GM18868 (cell line): ENCODE results near the gene MTRF1.
"Not testable (repeated sequence)": the region's sequence is repeated elsewhere in the genome, so short reads cannot be mapped to it uniquely, and the experiment has no call there.

ENCODE experiments used
- ATAC-seq: cut with Tn5 transposase; IDR thresholded peaks from one replicate; pipeline ENCODE4 v1.9.1; 2021; ENCODE audit warnings: mild to moderate bottlenecking, moderate library complexity; ENCODE audit not compliant: unreplicated experiment

The MTRF1 gene

GRCh38 chr13:41284512-41285288, 21.3 kb upstream of the MTRF1 start:
- ATAC-seq = no peak

DNA sequence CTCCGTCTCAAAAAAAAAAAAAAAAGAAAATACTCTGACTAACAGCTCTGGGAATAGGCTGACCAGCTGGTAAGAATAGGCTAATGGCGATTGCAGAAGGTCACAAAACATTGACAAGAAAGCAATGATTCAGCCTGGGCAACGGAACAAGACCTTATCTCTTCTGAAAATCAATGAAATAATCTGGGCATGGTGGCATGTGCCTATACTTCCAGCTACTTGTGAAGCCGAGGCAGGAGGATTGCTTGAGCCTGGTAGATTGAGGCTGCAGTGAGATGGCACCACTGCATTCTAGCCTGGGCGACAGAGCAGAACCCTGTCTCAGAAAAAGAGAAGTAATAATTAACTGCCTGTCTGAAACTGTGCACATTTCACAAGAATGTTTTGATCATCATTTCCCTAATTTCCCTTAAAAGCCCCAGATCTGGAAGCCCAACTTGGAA, 18.8 kb upstream of the MTRF1 start:
- no peak for ATAC-seq

DNA sequence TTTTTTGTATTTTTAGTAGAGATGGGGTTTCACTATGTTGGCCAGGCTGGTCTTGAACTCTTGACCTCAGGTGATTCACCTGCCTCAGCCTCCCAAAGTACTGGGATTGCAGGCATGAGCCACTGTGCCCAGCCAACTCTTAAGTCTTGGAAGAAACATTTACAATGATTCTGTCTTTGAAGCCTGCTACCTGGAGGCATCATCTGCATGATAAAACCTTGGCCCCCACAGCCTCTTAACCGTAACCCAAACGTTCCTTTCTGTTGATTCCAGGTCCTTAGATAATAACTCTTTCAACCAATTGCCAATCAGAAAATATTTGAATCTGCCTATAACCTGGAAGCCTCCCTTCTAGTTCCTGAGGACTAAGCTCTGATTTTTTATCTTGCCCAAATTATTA, 15.8 kb upstream of the MTRF1 start:
- not testable (repeated sequence) for ATAC-seq

DNA sequence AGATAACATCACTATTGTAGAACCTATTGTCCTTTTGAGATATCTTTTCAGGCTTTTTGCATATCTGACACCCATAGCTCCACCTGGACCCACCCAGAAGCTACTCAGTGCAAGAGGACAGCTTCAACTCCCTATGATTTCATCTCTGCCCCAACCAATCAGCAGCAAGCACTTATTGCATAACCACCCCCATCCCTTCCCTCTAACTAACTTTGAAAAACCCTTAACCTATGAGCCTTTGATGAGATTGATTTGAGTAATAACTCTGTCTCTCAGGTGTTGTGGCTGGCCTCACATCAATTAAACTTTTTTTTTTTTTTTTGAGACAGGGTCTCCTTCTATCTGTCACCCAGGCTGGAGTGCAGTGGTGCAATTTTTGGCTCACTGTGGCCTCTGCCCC, 13.4 kb upstream of the MTRF1 start:
- ATAC-seq = no peak

DNA sequence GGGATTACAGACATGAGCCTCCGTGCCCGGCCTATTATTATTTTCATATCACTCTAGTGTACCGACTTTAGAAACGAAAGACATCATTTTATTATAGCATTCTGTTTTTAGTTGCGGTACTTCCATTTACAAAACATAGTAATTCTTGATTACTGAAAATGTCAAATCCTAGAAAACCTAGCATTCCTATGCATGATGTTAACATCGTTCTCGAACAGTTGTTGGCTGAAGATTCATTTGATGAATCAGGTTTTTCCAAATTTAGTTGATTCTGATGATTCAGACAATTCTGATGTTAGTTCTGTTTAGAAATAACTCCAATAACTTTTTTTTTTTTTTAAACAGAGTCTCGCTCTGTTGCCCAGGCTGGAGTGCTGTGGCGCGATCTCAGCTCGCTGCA, 11.5 kb upstream of the MTRF1 start:
- no peak for ATAC-seq

DNA sequence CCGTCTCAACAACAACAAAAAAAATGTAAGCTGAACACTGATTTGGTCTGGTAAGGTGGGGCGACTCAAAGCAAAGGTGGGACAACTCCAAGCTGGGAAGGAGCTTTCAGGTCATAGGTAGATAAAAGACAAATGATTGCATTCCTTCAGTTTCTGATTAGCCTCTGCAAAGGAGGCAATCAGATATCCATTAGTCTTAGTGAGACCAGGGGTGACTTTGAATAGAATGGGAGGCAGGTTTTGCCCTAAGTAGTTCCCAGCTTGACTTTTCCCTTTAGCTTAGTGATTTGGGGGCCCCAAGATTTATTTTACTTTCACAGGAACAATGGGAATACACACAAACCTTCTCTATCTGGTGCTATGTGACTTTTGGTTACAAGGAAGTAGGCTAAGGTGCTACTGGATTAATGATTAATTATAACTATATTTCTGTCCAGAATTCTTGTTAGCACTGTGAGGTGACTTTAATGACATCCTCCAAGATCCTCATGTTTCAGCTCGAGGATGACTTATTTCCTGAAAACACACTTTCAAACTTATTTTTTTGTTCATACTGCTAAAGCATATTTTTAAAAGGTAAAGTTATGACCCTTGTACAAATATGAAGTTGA, 10.6 kb upstream of the MTRF1 start:
- no peak for ATAC-seq

DNA sequence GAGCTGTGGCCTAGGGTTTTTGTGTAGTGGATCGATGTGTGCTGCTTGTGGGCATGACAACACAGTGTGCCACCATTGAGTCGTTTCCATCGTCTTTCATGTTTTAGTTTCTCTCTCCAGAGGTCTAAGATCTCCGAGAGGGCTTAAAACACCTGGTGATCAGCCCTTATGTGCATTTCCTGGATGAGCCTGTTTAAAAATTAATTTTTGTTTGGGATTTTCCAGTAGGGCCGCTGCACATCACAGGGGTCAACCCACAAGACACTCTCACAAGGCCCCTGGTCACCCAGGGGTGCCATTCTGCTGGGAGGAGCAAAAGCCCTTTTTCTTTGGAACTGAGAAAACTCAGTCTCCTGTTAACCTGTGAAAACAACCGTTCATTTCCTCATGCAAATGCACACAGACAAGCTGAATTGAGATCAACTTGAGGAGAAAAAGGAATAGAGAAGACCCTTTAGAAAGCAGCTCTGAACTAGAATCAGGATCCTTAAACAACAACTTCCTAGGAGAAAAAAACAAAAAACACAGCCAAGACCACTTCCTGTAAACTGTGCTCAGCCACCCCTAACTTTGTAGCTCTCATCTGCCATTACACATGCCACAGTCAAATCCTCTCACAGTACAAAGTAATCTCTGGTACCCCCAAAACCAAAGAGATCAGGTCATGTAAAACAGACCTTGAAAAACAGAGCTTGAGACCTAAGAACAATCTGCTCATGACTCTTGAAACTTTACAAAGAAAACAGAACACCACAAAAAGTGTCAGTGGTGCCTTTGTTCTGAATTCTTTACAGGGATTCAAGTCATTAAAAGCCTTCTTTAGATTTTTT, 8.3 kb upstream of the MTRF1 start:
- ATAC-seq = no peak

- ATAC-seq = no peak
Measured at GRCh38 chr13:41268764-41269163, 5.4 kb upstream of the MTRF1 start.

GRCh38 chr13:41267106-41267505, 3.7 kb upstream of the MTRF1 start:
- ATAC-seq = no peak

DNA sequence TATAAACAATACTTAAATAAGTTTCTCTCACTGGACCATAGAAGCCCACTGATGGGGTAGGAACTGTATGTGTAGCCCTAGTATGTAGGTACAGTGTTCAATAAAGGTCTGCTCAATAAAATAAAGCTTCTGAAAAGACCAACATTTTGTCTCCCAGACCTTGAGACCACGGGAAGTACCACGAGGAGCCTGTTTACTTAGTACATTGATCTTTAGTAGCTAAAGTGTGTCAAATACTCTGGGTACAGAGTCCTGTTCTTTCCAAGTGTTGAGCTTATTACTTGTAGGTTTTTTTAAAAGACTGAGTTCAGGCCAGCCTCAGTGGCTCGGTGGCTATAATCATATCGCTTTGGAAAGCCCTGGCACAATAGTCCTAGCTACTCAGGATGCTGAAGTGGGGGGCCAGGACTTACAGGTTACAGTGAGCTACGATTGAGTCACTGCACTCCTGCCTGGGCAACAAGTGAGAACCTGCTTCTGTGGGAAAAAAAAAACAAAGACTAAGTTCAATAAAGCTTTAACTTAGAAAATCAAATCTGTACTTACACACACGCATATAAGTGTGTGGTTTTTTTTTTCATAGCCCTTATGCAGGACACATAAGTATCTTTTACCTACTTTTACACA, 3.4 kb downstream of the MTRF1 start:
- ATAC-seq = no peak

- no peak for ATAC-seq
Measured at GRCh38 chr13:41257535-41257934, 5.8 kb downstream of the MTRF1 start.

GRCh38 chr13:41254902-41255301, 8.5 kb downstream of the MTRF1 start:
- ATAC-seq = no peak

DNA sequence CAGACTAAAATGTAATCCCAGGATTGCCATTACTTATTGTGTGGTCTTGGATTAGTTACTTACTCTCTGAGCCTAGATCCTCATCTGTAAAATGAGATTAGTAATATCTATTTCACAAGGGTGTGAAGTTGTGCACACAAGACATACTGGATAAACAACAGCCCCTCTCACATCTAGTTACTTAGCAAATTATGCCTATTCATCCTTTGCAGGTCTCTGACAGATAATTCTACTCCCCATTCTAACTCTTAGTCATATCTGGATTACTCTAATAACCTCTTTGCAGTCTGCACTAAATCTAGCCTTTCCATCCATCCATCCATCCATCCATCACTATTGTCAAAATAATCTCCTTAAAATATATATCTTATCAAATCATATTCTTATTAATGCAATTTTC, 12.4 kb downstream of the MTRF1 start:
- no peak for ATAC-seq

- ATAC-seq = no peak
Measured at GRCh38 chr13:41246969-41247680, 16.3 kb downstream of the MTRF1 start.

DNA sequence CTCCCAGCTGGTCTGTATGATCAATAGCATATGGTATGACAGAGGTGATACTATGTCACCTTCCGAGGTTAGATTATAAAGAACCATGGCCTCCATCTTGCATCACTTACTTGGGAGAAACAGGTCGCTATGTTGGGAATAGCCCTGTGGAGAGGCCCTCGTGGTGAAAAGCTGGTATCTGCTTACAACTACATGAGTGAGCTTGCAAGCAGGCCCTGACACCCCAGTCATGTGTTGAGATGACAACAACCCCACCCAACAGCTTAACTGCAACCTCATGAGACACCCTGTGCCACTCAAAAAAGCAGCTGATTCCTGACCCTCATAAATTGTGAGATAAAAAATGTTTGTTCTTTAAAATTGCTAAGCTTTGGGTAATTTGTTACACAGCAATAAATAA, 18.8 kb downstream of the MTRF1 start:
- ATAC-seq = no peak

GRCh38 chr13:41241626-41242025, 21.8 kb downstream of the MTRF1 start:
- ATAC-seq = no peak

- ATAC-seq = no peak
Measured at GRCh38 chr13:41236369-41236768, 27.0 kb downstream of the MTRF1 start.

- no peak for ATAC-seq
Measured at GRCh38 chr13:41232578-41233480, 30.5 kb downstream of the MTRF1 start.

GRCh38 chr13:41231786-41232185, 31.6 kb downstream of the MTRF1 start:
- no peak for ATAC-seq
